ENCODE results near the gene SORCS2.

Gene SORCS2

DNA sequence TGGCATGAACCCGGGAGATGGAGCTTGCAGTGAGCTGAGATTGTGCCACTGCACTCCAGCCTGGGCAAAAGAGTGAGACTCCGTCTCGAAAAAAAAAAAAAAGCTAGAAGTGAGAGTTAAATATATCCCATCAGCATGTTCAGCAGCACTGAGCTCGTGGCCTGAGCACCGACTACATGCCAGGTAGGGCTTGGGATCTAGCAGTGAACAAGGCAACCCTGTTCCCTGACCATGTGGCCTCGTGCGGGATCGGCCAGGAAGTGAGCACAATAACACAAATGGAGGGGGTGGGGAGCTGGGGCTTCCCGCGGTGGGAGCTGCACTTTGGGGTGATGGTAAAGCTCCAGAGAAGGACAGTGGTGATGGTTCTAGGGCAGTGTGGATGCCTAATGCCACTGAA is 436.1 kb downstream of the SORCS2 start (continued):
- TF ChIP-seq, protein P1, sequence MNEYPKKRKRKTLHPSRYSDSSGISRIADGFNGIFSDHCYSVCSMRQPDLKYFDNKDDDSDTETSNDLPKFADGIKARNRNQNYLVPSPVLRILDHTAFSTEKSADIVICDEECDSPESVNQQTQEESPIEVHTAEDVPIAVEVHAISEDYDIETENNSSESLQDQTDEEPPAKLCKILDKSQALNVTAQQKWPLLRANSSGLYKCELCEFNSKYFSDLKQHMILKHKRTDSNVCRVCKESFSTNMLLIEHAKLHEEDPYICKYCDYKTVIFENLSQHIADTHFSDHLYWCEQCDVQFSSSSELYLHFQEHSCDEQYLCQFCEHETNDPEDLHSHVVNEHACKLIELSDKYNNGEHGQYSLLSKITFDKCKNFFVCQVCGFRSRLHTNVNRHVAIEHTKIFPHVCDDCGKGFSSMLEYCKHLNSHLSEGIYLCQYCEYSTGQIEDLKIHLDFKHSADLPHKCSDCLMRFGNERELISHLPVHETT (tag by site-specific recombination; IDR thresholded peaks at IDR 0.05) = no peak
- TF ChIP-seq ZNF121 (tag by site-specific recombination; IDR thresholded peaks at IDR 0.05) (no peak), MYNN (tag by site-specific recombination; IDR thresholded peaks at IDR 0.05; ENCODE audit: borderline replicate concordance) (no peak)
- TF ChIP-seq, protein P2, sequence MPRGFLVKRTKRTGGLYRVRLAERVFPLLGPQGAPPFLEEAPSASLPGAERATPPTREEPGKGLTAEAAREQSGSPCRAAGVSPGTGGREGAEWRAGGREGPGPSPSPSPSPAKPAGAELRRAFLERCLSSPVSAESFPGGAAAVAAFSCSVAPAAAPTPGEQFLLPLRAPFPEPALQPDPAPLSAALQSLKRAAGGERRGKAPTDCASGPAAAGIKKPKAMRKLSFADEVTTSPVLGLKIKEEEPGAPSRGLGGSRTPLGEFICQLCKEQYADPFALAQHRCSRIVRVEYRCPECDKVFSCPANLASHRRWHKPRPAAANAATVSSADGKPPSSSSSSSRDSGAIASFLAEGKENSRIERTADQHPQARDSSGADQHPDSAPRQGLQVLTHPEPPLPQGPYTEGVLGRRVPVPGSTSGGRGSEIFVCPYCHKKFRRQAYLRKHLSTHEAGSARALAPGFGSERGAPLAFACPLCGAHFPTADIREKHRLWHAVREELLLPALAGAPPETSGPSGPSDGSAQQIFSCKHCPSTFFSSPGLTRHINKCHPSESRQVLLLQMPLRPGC (tag by site-specific recombination; IDR thresholded peaks at IDR 0.05) = no peak
- TF ChIP-seq, protein P3, sequence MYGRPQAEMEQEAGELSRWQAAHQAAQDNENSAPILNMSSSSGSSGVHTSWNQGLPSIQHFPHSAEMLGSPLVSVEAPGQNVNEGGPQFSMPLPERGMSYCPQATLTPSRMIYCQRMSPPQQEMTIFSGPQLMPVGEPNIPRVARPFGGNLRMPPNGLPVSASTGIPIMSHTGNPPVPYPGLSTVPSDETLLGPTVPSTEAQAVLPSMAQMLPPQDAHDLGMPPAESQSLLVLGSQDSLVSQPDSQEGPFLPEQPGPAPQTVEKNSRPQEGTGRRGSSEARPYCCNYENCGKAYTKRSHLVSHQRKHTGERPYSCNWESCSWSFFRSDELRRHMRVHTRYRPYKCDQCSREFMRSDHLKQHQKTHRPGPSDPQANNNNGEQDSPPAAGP (tag by site-specific recombination; IDR thresholded peaks at IDR 0.05) = no peak

DNA sequence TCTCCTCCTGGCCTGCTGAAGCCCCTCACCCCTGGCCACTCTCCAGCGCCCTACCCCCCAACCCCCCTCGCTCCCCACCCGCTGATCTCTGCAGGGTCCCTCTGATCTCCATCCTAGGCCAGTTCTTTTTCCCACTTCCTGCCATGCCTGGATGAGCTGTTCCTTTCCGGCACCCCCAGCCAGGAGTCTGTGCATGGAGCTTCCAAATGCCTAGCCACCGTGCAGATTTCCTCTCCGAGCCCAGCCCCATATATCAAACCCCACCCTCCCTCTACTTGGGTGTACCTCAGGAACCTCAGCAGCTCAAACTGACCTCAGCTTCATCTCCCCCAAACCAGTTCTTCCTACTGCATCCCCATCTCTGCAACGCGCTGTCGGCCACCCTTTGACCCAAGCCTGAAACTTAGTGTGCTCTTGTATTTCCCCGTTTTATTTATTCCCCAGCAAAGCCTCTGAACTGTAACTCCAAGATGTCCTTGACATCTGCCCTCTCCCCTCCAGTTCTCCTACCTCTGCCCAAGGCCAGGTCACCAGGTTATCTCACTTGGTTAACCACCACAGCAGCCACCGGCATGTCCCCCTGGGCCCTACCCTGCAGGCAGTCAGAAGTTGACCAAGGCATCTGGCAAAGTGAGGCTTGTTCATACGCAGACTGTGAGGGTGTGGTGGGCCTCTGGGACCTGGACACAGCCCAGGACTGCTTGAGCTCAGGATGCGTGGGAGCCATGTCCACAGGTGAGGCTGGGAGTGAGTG is 437.3 kb downstream of the SORCS2 start:
- POLR2A ChIA-PET = no interaction called here
- no peak overlapping the region for H3K4me3 ChIP-seq (ENCODE audit: low read depth, low read length)
- H3K4me1 ChIP-seq (ENCODE audit: control insufficient read depth, insufficient read depth, low read length) = no peaks in the 10 kb centered on the region
- no peaks in the 10 kb centered on the region for H3K36me3 ChIP-seq (ENCODE audit: control insufficient read depth in 2 of 2, insufficient read depth in 1 of 2, low read length in 2 of 2)
- no peaks in the 10 kb centered on the region for H3K9me3 ChIP-seq (ENCODE audit: control insufficient read depth, insufficient read depth, low read depth, low read length)
- CTCF ChIA-PET = no interaction called here
- TF ChIP-seq ZNF394 (tag by site-specific recombination; IDR thresholded peaks at IDR 0.05; ENCODE audit: borderline replicate concordance) (no peak), ZNF843 (tag by site-specific recombination; IDR thresholded peaks at IDR 0.05) (no peak), ZBTB20 (tag by site-specific recombination; IDR thresholded peaks at IDR 0.05) (no peak), PRDM1 (tag by site-specific recombination; IDR thresholded peaks at IDR 0.05) (no peak), ZNF266 (tag by site-specific recombination; IDR thresholded peaks at IDR 0.05; ENCODE audit: low read depth) (no peak), GLIS1 (tag by site-specific recombination; IDR thresholded peaks at IDR 0.05) (no peak), ZNF501 (tag by site-specific recombination; IDR thresholded peaks at IDR 0.05) (no peak), ZNF621 (tag by site-specific recombination; IDR thresholded peaks at IDR 0.05) (no peak), BCL11B (tag by site-specific recombination; IDR thresholded peaks at IDR 0.05; ENCODE audit: low read depth) (no peak), ZNF623 (tag by site-specific recombination; IDR thresholded peaks at IDR 0.05) (no peak), WT1 (tag by site-specific recombination; IDR thresholded peaks at IDR 0.05) (no peak), SALL2 (tag by site-specific recombination; IDR thresholded peaks at IDR 0.05; ENCODE audit: borderline replicate concordance) (no peak), ZBTB7A (tag by site-specific recombination; IDR thresholded peaks at IDR 0.05; ENCODE audit: low read depth) (no peak), EGR2 (tag by site-specific recombination; IDR thresholded peaks at IDR 0.05; ENCODE audit: low read depth) (no peak), ZNF560 (tag by site-specific recombination; IDR thresholded peaks at IDR 0.05; ENCODE audit: borderline replicate concordance) (no peak), ZSCAN23 (tag by site-specific recombination; IDR thresholded peaks at IDR 0.05) (no peak)
- TF ChIP-seq, protein P4, sequence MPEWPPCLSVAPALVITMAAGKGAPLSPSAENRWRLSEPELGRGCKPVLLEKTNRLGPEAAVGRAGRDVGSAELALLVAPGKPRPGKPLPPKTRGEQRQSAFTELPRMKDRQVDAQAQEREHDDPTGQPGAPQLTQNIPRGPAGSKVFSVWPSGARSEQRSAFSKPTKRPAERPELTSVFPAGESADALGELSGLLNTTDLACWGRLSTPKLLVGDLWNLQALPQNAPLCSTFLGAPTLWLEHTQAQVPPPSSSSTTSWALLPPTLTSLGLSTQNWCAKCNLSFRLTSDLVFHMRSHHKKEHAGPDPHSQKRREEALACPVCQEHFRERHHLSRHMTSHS (tag by site-specific recombination; IDR thresholded peaks at IDR 0.05) = no peak
- TF ChIP-seq, protein P5, sequence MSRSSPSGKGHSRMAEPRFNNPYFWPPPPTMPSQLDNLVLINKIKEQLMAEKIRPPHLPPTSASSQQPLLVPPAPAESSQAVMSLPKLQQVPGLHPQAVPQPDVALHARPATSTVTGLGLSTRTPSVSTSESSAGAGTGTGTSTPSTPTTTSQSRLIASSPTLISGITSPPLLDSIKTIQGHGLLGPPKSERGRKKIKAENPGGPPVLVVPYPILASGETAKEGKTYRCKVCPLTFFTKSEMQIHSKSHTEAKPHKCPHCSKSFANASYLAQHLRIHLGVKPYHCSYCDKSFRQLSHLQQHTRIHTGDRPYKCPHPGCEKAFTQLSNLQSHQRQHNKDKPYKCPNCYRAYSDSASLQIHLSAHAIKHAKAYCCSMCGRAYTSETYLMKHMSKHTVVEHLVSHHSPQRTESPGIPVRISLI (tag by site-specific recombination; IDR thresholded peaks at IDR 0.05) = no peak
- no peak overlapping the region for H3K27ac ChIP-seq (ENCODE audit: extremely low read depth, low read depth, low read length)

Data from HEK293 (cell line).